PC-9 (cell line): ENCODE data around the gene TTLL9. TPM values are rescaled to one million over a fixed set of nuclear protein-coding genes. Genes with fewer than 3 reads are reported as not detected.

Source experiments
- BruUV-seq: library from RNA; stranded (reverse); fragments of 400-500 nt; replicated peaks from 2 replicates; lab custom pipeline; 2021; lab: Mats Ljungman, UMichigan
- CTCF ChIA-PET: fragments of 300-600 bp; sonication (Branson Sonifier 250); formaldehyde crosslinking; loops from one replicate; lab custom pipeline; 2022; ENCODE audit warnings: antibody characterized with exemption; lab: Charles Lee
- POLR2A ChIA-PET: fragments of 300-600 bp; sonication (Branson Sonifier 250); formaldehyde crosslinking; loops from one replicate; lab custom pipeline; 2022; ENCODE audit warnings: antibody characterized with exemption; ENCODE audit not compliant: unreplicated experiment; lab: Charles Lee
- DNase-seq, 2 experiments: peaks; one replicate each; pipeline versions ENCODE4 v3.0.0 to v3.0.0-alpha.2; 2015 to 2022; ENCODE audit warnings: mixed read lengths in 1 of 2
- H2AFZ ChIP-seq: fragments of 200-600 bp; sonication (generic); 2 replicates; pipeline ENCODE4 v1.8.1; 2017; ENCODE audit warnings: antibody characterized with exemption
- H3F3A ChIP-seq: fragments of 200-600 bp; sonication (generic); 2 replicates; pipeline ENCODE4 v1.8.1; 2017; ENCODE audit warnings: antibody characterized with exemption, mild to moderate bottlenecking, low read depth; ENCODE audit not compliant: insufficient read depth
- H3K27ac ChIP-seq: fragments of 200-600 bp; sonication (generic); 2 replicates; pipeline ENCODE4 v1.6.1; 2016; ENCODE audit warnings: mixed run types
- H3K27me3 ChIP-seq: fragments of 200-600 bp; sonication (generic); 2 replicates; pipeline ENCODE4 v1.6.1; 2016; ENCODE audit warnings: low read depth, mixed run types; ENCODE audit not compliant: insufficient read depth
- H3K36me3 ChIP-seq: fragments of 200-600 bp; sonication (generic); 2 replicates; pipeline ENCODE4 v1.6.1; 2016; ENCODE audit warnings: low read depth, mixed run types
- H3K4me1 ChIP-seq: fragments of 200-600 bp; sonication (generic); replicated peaks from 2 replicates; pipeline ENCODE4 v1.6.1; 2016; ENCODE audit warnings: mixed run types; ENCODE audit not compliant: insufficient read depth
- H3K4me2 ChIP-seq: fragments of 200-600 bp; sonication (generic); 2 replicates; pipeline ENCODE4 v1.6.1; 2017; ENCODE audit warnings: mixed run types
- H3K4me3 ChIP-seq: fragments of 200-600 bp; sonication (generic); 2 replicates; pipeline ENCODE4 v1.6.1; 2016; ENCODE audit warnings: mixed run types
- H3K79me2 ChIP-seq: fragments of 200-600 bp; sonication (generic); 2 replicates; pipeline ENCODE4 v1.6.1; 2017; ENCODE audit warnings: low read depth, mixed run types
- H3K9me2 ChIP-seq: fragments of 200-600 bp; sonication (generic); 2 replicates; pipeline ENCODE4 v1.8.1; 2017; ENCODE audit warnings: mild to moderate bottlenecking; ENCODE audit not compliant: insufficient read depth
- H3K9me3 ChIP-seq: fragments of 200-600 bp; sonication (generic); 2 replicates; pipeline ENCODE4 v1.8.1; 2016; ENCODE audit warnings: low read depth; ENCODE audit not compliant: insufficient read depth
- H4K20me1 ChIP-seq: fragments of 200-600 bp; sonication (generic); 2 replicates; pipeline ENCODE4 v1.8.1; 2017; ENCODE audit not compliant: insufficient read depth
- EZH2 ChIP-seq: fragments of 200-600 bp; sonication (generic); IDR thresholded peaks from 2 replicates; pipeline ENCODE4 v1.8.0; 2017; ENCODE audit warnings: antibody characterized with exemption, low read depth
- intact Hi-C: fragments of 100-400 bp; cut with micrococcal nuclease; formaldehyde crosslinking; loops from one replicate; pipeline ENCODE4 v1.10.0; 2022; ENCODE audit not compliant: unreplicated experiment
- total RNA-seq: library from RNA; stranded (reverse); gene quantifications from 2 replicates; pipeline ENCODE4 v1.2.3, GENCODE V29; 2021
- TF ChIP-seq, protein P1 (sequence below): fragments of 200-600 bp; sonication (generic); conservative IDR thresholded peaks from 2 replicates; pipeline ENCODE4 v1.6.1; 2017; ENCODE audit warnings: mixed run types, antibody characterized with exemption, mild to moderate bottlenecking, moderate library complexity

TTLL9 gene
- total RNA-seq, 1 experiment from 2014 or later = 1.8 TPM

DNA sequence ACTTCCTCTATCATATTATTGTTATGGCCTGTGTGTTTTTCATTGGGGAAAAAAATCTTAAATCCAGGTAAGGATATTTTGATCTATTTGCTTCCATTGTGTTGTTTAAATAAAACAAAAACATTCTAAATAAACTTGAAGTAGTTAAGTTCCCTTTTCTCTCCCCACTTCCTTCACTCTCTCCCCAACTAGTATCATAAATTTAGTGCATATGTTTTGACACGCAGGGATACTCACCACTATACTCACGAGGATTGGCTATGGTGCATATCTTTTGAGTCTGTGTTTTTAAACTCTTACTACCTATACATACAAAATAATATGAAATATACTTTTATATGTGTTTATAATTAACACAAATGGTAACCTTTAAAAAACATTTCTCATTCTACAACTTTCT, 5.2 kb downstream of the TTLL9 start:
- intact Hi-C loops = no loop called here
- H3K4me3 ChIP-seq = no peak overlapping the region
- POLR2A ChIA-PET = no interaction called here
- no peak overlapping the region for H3K27ac ChIP-seq
- no peaks in the 10 kb centered on the region for H4K20me1 ChIP-seq
- no peak overlapping the region for H2AFZ ChIP-seq
- H3K36me3 ChIP-seq = no peaks in the 10 kb centered on the region
- H3K79me2 ChIP-seq = no peaks in the 10 kb centered on the region
- no peak for DNase-seq
- peaks cover 48% of the 10 kb centered on the region for H3K27me3 ChIP-seq
- CTCF ChIA-PET = no interaction called here
- TF ChIP-seq EZH2 = no peak
- TF ChIP-seq, protein P1, sequence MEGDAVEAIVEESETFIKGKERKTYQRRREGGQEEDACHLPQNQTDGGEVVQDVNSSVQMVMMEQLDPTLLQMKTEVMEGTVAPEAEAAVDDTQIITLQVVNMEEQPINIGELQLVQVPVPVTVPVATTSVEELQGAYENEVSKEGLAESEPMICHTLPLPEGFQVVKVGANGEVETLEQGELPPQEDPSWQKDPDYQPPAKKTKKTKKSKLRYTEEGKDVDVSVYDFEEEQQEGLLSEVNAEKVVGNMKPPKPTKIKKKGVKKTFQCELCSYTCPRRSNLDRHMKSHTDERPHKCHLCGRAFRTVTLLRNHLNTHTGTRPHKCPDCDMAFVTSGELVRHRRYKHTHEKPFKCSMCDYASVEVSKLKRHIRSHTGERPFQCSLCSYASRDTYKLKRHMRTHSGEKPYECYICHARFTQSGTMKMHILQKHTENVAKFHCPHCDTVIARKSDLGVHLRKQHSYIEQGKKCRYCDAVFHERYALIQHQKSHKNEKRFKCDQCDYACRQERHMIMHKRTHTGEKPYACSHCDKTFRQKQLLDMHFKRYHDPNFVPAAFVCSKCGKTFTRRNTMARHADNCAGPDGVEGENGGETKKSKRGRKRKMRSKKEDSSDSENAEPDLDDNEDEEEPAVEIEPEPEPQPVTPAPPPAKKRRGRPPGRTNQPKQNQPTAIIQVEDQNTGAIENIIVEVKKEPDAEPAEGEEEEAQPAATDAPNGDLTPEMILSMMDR = no peak
- no peaks in the 10 kb centered on the region for H3K9me2 ChIP-seq
- peaks cover 10% of the 10 kb centered on the region; the same call in 1 of the 2 replicates for H3K4me1 ChIP-seq
- no TSS peak for BruUV-seq
- no peak overlapping the region for H3K4me2 ChIP-seq
- H3F3A ChIP-seq = no peaks in the 10 kb centered on the region
- H3K9me3 ChIP-seq = no peaks in the 10 kb centered on the region

DNA sequence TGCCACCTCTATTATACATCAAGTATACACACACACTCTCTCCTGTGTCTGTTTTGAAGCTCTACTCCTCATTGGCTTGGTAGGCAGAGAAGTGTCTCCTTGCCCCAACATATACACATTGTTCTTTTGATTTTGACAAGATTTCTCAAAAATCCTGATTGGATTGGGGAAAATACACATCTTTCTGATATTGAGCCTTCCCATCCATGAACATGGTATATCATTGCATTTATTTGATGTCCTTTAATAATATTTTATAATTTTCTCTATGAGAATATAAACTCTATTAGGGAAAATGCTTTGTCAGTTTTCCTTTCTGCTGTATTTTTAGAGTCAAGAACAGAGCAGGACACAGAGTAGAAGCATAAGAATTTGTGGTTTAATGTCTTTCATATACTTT, 7.2 kb downstream of the TTLL9 start:
- TF ChIP-seq, protein P1 = no peak
- no peak for TF ChIP-seq EZH2
- no peaks in the 10 kb centered on the region for H3K79me2 ChIP-seq
- ChIA-PET CTCF (no interaction called here), POLR2A (no interaction called here)
- H3K9me3 ChIP-seq = no peaks in the 10 kb centered on the region
- no peak overlapping the region for H3K4me3 ChIP-seq
- H3K4me1 ChIP-seq = peaks cover 10% of the 10 kb centered on the region; the same call in 1 of the 2 replicates
- H3K9me2 ChIP-seq = no peaks in the 10 kb centered on the region
- intact Hi-C loops = no loop called here
- no peaks in the 10 kb centered on the region for H3F3A ChIP-seq
- DNase-seq = no peak
- peaks cover 28% of the 10 kb centered on the region for H3K27me3 ChIP-seq
- H3K27ac ChIP-seq = no peak overlapping the region
- H3K4me2 ChIP-seq = no peak overlapping the region
- no TSS peak for BruUV-seq
- no peak overlapping the region for H2AFZ ChIP-seq
- H4K20me1 ChIP-seq = no peaks in the 10 kb centered on the region
- H3K36me3 ChIP-seq = no peaks in the 10 kb centered on the region

DNA sequence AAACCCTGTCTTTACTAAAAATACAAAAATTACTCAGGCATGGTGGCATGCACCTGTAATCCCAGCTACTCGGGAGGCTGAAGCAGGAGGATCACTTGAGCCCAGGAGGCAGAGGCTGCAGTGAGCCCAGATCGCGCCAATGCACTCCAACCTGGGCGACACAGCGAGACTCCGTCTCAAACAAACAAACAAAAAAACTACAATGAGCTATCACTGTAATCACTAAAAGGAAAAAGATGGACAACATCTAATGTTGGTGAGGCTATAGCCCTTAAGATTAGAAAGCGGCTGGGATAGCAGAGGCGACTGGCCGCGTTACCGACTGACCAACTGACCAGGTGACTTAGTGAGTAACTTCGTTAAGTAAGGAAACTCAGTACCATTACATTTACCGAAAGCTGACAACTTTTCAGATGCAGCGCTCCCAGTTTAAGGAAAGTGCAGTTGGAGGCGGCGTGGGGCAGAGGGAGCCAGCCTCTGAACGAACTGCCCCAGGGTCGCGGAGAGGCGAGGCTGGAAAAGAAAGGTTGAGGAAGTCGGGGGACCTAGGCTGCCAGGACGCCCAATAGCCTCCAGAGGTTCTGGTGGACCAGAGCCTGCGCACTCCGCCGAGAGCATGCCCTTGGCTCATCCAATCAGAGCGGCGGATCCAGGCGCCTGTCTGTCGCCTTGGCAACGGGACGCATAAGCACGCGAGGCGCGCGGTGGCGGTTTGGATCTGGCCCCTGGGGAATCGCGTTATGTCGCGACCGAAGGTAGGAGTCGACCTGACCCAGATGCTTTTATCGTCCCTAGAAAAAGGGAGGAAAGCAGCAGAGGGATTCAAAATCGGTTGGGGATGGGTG, 8.9 kb downstream of the TTLL9 start:
- ChIA-PET CTCF (interaction anchor here (0.5 to 0.7 kb wide), 3 partner anchors 19 to 154 kb away, joined by 3 to 5 read pairs (median 4); no protein-coding TSS in a partner anchor), POLR2A (interaction anchor here (0.5 to 0.7 kb wide), 3 partner anchors 28 to 675 kb away, joined by 3 to 15 read pairs (median 3); no protein-coding TSS in a partner anchor)
- Histone ChIP-seq H3K4me3 (peak overlapping the region; percentile 60), H2AFZ (peak overlapping the region; percentile 92), H3K27me3 (peaks cover 15% of the 10 kb centered on the region), H3F3A (no peaks in the 10 kb centered on the region), H3K36me3 (no peaks in the 10 kb centered on the region), H3K27ac (no peak overlapping the region), H4K20me1 (no peaks in the 10 kb centered on the region), H3K4me1 (peaks cover 10% of the 10 kb centered on the region; the same call in 1 of the 2 replicates), H3K4me2 (peak overlapping the region; percentile 87), H3K9me3 (no peaks in the 10 kb centered on the region), H3K9me2 (no peaks in the 10 kb centered on the region), H3K79me2 (no peaks in the 10 kb centered on the region)
- peak; percentile 75 to 95 for DNase-seq
- intact Hi-C loops = no loop called here
- TSS peak; percentile 86 for BruUV-seq
- no peak for TF ChIP-seq EZH2
- TF ChIP-seq, protein P1 = no peak; the same call in 1 of the 2 replicates
